SHP77 (cell line): ENCODE data around the gene THBS3.
"Not testable (repeated sequence)": the region's sequence is repeated elsewhere in the genome, so short reads cannot be mapped to it uniquely, and the experiment has no call there.

ENCODE experiments used
- DNase-seq, 2 experiments: peaks; one replicate each; lab custom pipeline; 2025; lab: John Stamatoyannopoulos, UW

THBS3 gene

GRCh38 chr1:155206891-155207805 lies 549 bp downstream of the THBS3 start:
- peak; percentile 91 to 95 for DNase-seq

- no peak for DNase-seq
Observed at GRCh38 chr1:155205969-155206593, 1.6 kb downstream of the THBS3 start.

GRCh38 chr1:155205035-155205434 lies 2.7 kb downstream of the THBS3 start:
- no peak for DNase-seq

- no peak for DNase-seq
Observed at GRCh38 chr1:155202731-155203515, 4.8 kb downstream of the THBS3 start.

- DNase-seq, result no peak
Observed at GRCh38 chr1:155202198-155202597, 5.5 kb downstream of the THBS3 start.

GRCh38 chr1:155200920-155201319 lies 6.8 kb downstream of the THBS3 start:
- no peak for DNase-seq

GRCh38 chr1:155199792-155200191 lies 7.9 kb downstream of the THBS3 start:
- no peak for DNase-seq

GRCh38 chr1:155198547-155198906 lies 9.2 kb downstream of the THBS3 start:
- DNase-seq, result no peak

- DNase-seq, result no peak
Observed at GRCh38 chr1:155197901-155198546, 9.7 kb downstream of the THBS3 start.

GRCh38 chr1:155196893-155197638 lies 10.6 kb downstream of the THBS3 start:
- DNase-seq, result no peak

GRCh38 chr1:155196103-155196892 lies 11.4 kb downstream of the THBS3 start:
- no peak for DNase-seq

GRCh38 chr1:155195201-155196102 lies 12.2 kb downstream of the THBS3 start:
- DNase-seq, result no peak

- not testable (repeated sequence) for DNase-seq
Observed at GRCh38 chr1:155193991-155194240, 13.8 kb downstream of the THBS3 start.

GRCh38 chr1:155193275-155193990 lies 14.3 kb downstream of the THBS3 start:
- DNase-seq, result peak; percentile 96

GRCh38 chr1:155192346-155193274 lies 15.1 kb downstream of the THBS3 start:
- peak; percentile 72 to 78 for DNase-seq

- DNase-seq, result no peak
Observed at GRCh38 chr1:155191904-155192303, 15.8 kb downstream of the THBS3 start.

- DNase-seq, result not testable (repeated sequence)
Observed at GRCh38 chr1:155189926-155190325, 17.8 kb downstream of the THBS3 start.

- no peak for DNase-seq
Observed at GRCh38 chr1:155188268-155188667, 19.4 kb downstream of the THBS3 start.
